Spleen (tissue), 11 donors: ENCODE results near the gene SUMF1. TPM values are rescaled to one million over a fixed set of nuclear protein-coding genes. Genes with fewer than 3 reads are reported as not detected.

Experiments used
- DNase-seq: peaks from one replicate; pipeline ENCODE4 v3.0.0-alpha.2; 2020
- H3K27ac ChIP-seq, 8 donors: fragments of 200-600 bp; sonication (generic) in 7 of 8; 1 replicate in 4 of 8; 2 replicates in 4 of 8; pipeline versions ENCODE4 v1.5.0 to v1.8.0; 2016 to 2021; ENCODE audit warnings: inconsistent platforms in 4 of 8, mild to moderate bottlenecking in 4 of 8, moderate library complexity in 1 of 8
- H3K27me3 ChIP-seq, 7 donors: fragments of 200-600 bp; sonication (generic) in 6 of 7; replicated peaks in 1 of 7; 1 replicate in 4 of 7; 2 replicates in 3 of 7; pipeline versions ENCODE4 v1.5.0 to v1.8.0; 2016 to 2021; ENCODE audit warnings: inconsistent platforms in 3 of 7, mild to moderate bottlenecking in 1 of 7
- H3K36me3 ChIP-seq, 6 donors: fragments of 200-600 bp; sonication (generic) in 5 of 6; 1 replicate in 4 of 6; 2 replicates in 2 of 6; pipeline versions ENCODE4 v1.5.0 to v1.8.0; 2016 to 2021; ENCODE audit warnings: inconsistent platforms in 2 of 6
- H3K4me1 ChIP-seq, 6 donors: fragments of 200-600 bp; sonication (generic) in 5 of 6; 1 replicate in 3 of 6; 2 replicates in 3 of 6; pipeline versions ENCODE4 v1.5.0 to v1.8.0; 2016 to 2021; ENCODE audit warnings: inconsistent platforms in 3 of 6
- H3K4me3 ChIP-seq, 8 donors: fragments of 200-600 bp; sonication (generic) in 7 of 8; 1 replicate in 4 of 8; 2 replicates in 4 of 8; pipeline versions ENCODE4 v1.5.0 to v1.8.0; 2016 to 2021; ENCODE audit warnings: inconsistent platforms in 4 of 8, mild to moderate bottlenecking in 4 of 8, moderate library complexity in 2 of 8
- H3K9me3 ChIP-seq, 8 donors: fragments of 200-600 bp; sonication (generic) in 7 of 8; 1 replicate in 4 of 8; 2 replicates in 4 of 8; pipeline versions ENCODE4 v1.5.0 to v1.8.0; 2016 to 2021; ENCODE audit warnings: inconsistent platforms in 4 of 8
- POLR2A ChIP-seq, 3 donors: fragments of 450-650 bp; IDR thresholded peaks; one replicate each; pipeline ENCODE4 v1.5.1; 2017; ENCODE audit warnings: antibody characterized with exemption in 3 of 3, mild to moderate bottlenecking in 1 of 3
- POLR2AphosphoS5 ChIP-seq, 3 donors: sonication (generic); formaldehyde crosslinking; IDR thresholded peaks; one replicate each; pipeline ENCODE4 v1.5.1; 2017; ENCODE audit warnings: antibody characterized with exemption in 3 of 3
- WGBS, 5 donors: extraction: QIAGEN DNeasy Blood & Tissue Kit in 3 of 5; methylation state at CpG; one replicate each; pipeline versions ENCODE4 v1.1.5 to v1.1.7; 2013 to 2018; 5-methylcytosine and 5-hydroxymethylcytosine counted together
- intact Hi-C: fragments of 100-400 bp; cut with DNase I; formaldehyde crosslinking; loops from one replicate; pipeline ENCODE4 v1.15.0; 2023; ENCODE audit warnings: low total_unique reads
- polyA plus RNA-seq, 3 donors: library from polyadenylated mRNA; stranded (reverse); fragments of 200-250 nt; gene quantifications; one replicate each; pipeline ENCODE4 v1.2.1, GENCODE V29; 2013
- total RNA-seq, 7 donors: library from RNA; depleted of rRNA in 3 of 7; stranded (reverse); fragments of >200 nt in 3 of 7; fragmentation: NEBNext Ultra II Directional in 4 of 7; extraction: Animal tissue kit (Norgen Biotek cat#: 25700) in 4 of 7; gene quantifications; one replicate each; pipeline versions ENCODE4 v1.1.0 to v1.2.1, GENCODE V29; 2016 to 2021
- TF ChIP-seq, protein P1 (sequence below), 11 experiments: fragments of 200-600 bp in 7 of 11; fragments of 450-650 bp in 4 of 11; sonication (generic) in 4 of 11; IDR thresholded peaks in 8 of 11; conservative IDR thresholded peaks in 3 of 11; 1 replicate in 7 of 11; 2 replicates in 4 of 11; pipeline versions ENCODE4 v1.4.0 to v1.8.0; 2016 to 2021; ENCODE audit warnings: antibody characterized with exemption in 11 of 11, inconsistent platforms in 4 of 11, mild to moderate bottlenecking in 1 of 11
- donor health status: healthy with polysubstance abuse.
- donor health status: DM: no; HTN: no; CAD: no; lungs with moderate emphysema.
- donor health status: DM: no; HTN: no; CAD: no.
- donor health status: Bipolar disorder and iron deficiency.
- donor health status: healthy.
- donor health status: DM: no; HTN: no; CAD: no.
- donor health status: DM: yes; HTN: yes; CAD: no.

Gene SUMF1
- total and polyA plus RNA-seq, 10 donors: 6.3 to 53.0 (median 33.9) TPM

DNA sequence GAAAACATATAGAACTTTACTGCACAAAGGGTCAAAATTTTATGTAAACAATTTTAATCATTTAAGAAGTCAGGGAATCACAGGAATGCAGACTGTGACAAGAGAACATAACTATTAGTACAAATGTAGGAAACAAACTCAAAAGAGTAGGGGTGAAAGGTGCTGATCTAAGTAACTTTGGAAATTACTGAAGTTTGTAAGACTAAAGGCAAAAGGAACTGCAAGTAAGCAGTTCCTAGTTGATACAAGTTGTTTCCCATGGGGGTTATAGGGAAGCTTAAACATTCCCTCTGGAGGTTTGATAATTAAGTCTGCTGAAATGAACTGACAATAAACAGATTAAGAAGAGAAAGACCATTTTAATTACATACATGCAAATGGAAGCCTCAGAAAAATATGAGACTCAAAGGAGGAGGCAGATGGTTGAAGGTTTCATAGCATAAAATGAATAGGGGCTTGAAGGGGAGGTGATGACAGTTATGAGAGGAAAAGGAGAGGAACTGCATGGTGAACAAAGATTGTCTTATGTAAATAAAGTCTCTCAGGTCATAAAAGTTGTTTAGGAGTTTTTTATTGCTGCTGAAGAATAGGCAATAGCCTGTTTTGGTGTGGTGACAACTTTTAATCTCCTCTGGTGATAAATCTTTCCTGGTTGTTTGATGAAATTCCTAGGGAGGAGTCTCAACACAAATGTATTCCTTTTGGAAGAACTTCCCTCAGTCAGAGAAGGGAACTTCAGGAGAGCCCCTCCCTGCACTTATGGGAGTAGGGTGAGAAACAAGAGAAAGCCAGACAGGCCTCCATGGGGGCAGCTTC, 146.8 kb downstream of the SUMF1 start:
- Histone ChIP-seq H3K9me3 (no peaks in the 10 kb centered on the region), H3K4me3 (no peak overlapping the region), H3K36me3 (peaks cover 0 to 28% (median 11%) of the 10 kb centered on the region in 6 donors), H3K27me3 (no peaks in the 10 kb centered on the region), H3K27ac (peak overlapping the region in 2 of 8 donors; percentile 19 to 28), H3K4me1 (peaks cover 0 to 20% (median 4%) of the 10 kb centered on the region in 6 donors)
- TF ChIP-seq POLR2A (IDR thresholded peaks at IDR 0.05) (no peak), POLR2AphosphoS5 (IDR thresholded peaks at IDR 0.05) (no peak)
- TF ChIP-seq, protein P1, sequence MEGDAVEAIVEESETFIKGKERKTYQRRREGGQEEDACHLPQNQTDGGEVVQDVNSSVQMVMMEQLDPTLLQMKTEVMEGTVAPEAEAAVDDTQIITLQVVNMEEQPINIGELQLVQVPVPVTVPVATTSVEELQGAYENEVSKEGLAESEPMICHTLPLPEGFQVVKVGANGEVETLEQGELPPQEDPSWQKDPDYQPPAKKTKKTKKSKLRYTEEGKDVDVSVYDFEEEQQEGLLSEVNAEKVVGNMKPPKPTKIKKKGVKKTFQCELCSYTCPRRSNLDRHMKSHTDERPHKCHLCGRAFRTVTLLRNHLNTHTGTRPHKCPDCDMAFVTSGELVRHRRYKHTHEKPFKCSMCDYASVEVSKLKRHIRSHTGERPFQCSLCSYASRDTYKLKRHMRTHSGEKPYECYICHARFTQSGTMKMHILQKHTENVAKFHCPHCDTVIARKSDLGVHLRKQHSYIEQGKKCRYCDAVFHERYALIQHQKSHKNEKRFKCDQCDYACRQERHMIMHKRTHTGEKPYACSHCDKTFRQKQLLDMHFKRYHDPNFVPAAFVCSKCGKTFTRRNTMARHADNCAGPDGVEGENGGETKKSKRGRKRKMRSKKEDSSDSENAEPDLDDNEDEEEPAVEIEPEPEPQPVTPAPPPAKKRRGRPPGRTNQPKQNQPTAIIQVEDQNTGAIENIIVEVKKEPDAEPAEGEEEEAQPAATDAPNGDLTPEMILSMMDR (IDR thresholded peaks at IDR 0.05 in 8 of 11, conservative IDR thresholded peaks at IDR 0.05 in 3 of 11): no peak
- DNase-seq: no peak
- intact Hi-C loops: no loop called here

- intact Hi-C loops: no loop called here
- TF ChIP-seq POLR2AphosphoS5 (IDR thresholded peaks at IDR 0.05): no peak
- TF ChIP-seq, protein P1 (IDR thresholded peaks at IDR 0.05 in 8 of 11, conservative IDR thresholded peaks at IDR 0.05 in 3 of 11): peak in 1 of 11 experiments; percentile 19
- DNase-seq: no peak
- Histone ChIP-seq H3K36me3 (peaks cover 0 to 52% (median 12%) of the 10 kb centered on the region in 6 donors), H3K4me1 (peaks cover 0 to 7% (median 2%) of the 10 kb centered on the region in 6 donors), H3K27me3 (no peaks in the 10 kb centered on the region), H3K4me3 (no peak overlapping the region), H3K9me3 (no peaks in the 10 kb centered on the region), H3K27ac (no peak overlapping the region)
- WGBS, 5 donors: 83 to 93% (median 86%) methylated on average over 4 of the region's 4 CpGs
Observed at GRCh38 chr3:4314688-4315087, 152.4 kb downstream of the SUMF1 start.

- intact Hi-C loops: no loop called here
Observed at GRCh38 chr3:4313606-4314293, 153.3 kb downstream of the SUMF1 start.

DNA sequence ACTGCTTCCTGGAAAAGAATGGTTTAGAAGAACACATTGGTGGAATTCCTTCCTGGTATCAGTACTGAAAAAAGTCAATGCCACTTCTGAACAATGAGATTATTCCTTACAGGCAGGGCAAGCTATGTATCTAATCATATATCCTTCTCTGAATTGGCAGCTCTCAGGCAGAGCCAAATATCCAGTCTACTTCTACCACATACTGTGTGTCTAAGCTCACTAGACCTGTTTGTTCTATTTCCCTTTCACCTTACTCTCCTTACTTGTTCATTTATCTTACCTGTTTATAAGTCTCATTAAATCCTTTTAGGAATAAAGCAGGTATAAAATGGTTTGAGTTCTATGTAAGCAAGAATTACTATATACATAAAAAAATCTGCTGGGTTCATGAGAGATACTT, 155.6 kb downstream of the SUMF1 start:
- Histone ChIP-seq H3K27ac (peak overlapping the region in 1 of 8 donors; percentile 14), H3K4me1 (peaks cover 0 to 9% (median 6%) of the 10 kb centered on the region in 6 donors), H3K27me3 (no peaks in the 10 kb centered on the region), H3K9me3 (no peaks in the 10 kb centered on the region), H3K36me3 (peaks cover 0 to 43% (median 8%) of the 10 kb centered on the region in 6 donors), H3K4me3 (no peak overlapping the region)
- TF ChIP-seq POLR2A (IDR thresholded peaks at IDR 0.05) (no peak), POLR2AphosphoS5 (IDR thresholded peaks at IDR 0.05) (no peak)
- TF ChIP-seq, protein P1 (IDR thresholded peaks at IDR 0.05 in 8 of 11, conservative IDR thresholded peaks at IDR 0.05 in 3 of 11): no peak
- no peak for DNase-seq
- intact Hi-C loops: no loop called here

More at GRCh38 chr3:4313606-4314293, 153.3 kb downstream of the SUMF1 start:
- no peak for TF ChIP-seq POLR2AphosphoS5 (IDR thresholded peaks at IDR 0.05)
- 81 to 90% (median 89%) methylated on average over 4 of the region's 4 CpGs for WGBS, 5 donors
- Histone ChIP-seq H3K4me3 (no peak overlapping the region), H3K4me1 (peaks cover 0 to 9% (median 5%) of the 10 kb centered on the region in 6 donors), H3K27me3 (no peaks in the 10 kb centered on the region), H3K36me3 (peaks cover 0 to 52% (median 12%) of the 10 kb centered on the region in 6 donors), H3K27ac (no peak overlapping the region), H3K9me3 (no peaks in the 10 kb centered on the region)
- no peak for DNase-seq

Other genes starting within 250 kb of the SUMF1 start
- 10 to 100 TPM in 5 of 7 donors, 1 to 10 TPM in 2; 7.8 to 17.8 (median 10.9) TPM for gene SETMAR, start 163.9 kb downstream of the SUMF1 start, total RNA-seq
- 10 to 100 TPM in 1 of 3 donors, 1 to 10 TPM in 2; 9.0 to 10.1 (median 9.7) TPM for gene SETMAR, start 163.9 kb downstream of the SUMF1 start, polyA plus RNA-seq
- 100 to 1,000 TPM; 109 to 194 (median 131) TPM for gene ITPR1, start 26.1 kb upstream of the SUMF1 start, total RNA-seq
- gene ITPR1, start 26.1 kb upstream of the SUMF1 start, polyA plus RNA-seq: 10 to 100 TPM; 17.5 to 20.0 (median 19.7) TPM